ENCODE results near the gene HEATR9. TPM values are rescaled to one million over a fixed set of nuclear protein-coding genes. Genes with fewer than 3 reads are reported as not detected.

Gene HEATR9
- total and polyA plus RNA-seq, 2 of the 13 experiments (the other 11 are each of a cell fraction or from before 2014, with no cell fraction given), result not detected

DNA sequence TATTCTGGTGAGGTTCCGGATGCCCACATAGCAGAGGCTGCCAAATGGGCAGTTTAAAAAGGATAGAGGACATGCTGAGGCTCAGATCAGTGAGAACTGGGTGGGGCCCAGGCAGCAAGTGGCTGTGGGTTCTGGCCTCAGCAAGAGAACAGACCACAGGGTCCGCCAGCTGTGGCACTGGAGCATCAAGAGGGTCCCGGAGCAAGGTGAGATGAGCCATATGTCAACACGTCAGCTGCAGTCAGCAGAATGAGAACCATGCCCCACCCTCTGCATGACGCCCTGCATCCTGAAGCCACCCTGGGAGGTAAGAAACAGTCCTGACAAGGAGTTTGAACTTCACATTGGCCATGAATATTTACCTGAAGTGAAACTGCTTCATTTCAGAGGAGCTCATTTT is 31.6 kb upstream of the HEATR9 start:
- no peak for DNase-seq (ENCODE audit: low spot score)

More for the DNA sequence above, 31.6 kb upstream of the HEATR9 start:
- no peaks in the 10 kb centered on the region for H3K36me3 ChIP-seq (replicated peaks in 1 of 2; ENCODE audit: control insufficient read depth in 1 of 2, insufficient read depth in 2 of 2, low read length in 2 of 2)
- H4K20me1 ChIP-seq (ENCODE audit: insufficient read depth, low read length), result no peaks in the 10 kb centered on the region
- no peaks in the 10 kb centered on the region for H3K79me2 ChIP-seq (ENCODE audit: insufficient read depth, low read length)
- TF ChIP-seq MAZ (IDR thresholded peaks at IDR 0.05; ENCODE audit: borderline replicate concordance, low read depth, low read length), result no peak
- no peak for TF ChIP-seq MAZ (CRISPR knock-in tag; IDR thresholded peaks at IDR 0.05; ENCODE audit: low read depth)
- TF ChIP-seq, protein P1, sequence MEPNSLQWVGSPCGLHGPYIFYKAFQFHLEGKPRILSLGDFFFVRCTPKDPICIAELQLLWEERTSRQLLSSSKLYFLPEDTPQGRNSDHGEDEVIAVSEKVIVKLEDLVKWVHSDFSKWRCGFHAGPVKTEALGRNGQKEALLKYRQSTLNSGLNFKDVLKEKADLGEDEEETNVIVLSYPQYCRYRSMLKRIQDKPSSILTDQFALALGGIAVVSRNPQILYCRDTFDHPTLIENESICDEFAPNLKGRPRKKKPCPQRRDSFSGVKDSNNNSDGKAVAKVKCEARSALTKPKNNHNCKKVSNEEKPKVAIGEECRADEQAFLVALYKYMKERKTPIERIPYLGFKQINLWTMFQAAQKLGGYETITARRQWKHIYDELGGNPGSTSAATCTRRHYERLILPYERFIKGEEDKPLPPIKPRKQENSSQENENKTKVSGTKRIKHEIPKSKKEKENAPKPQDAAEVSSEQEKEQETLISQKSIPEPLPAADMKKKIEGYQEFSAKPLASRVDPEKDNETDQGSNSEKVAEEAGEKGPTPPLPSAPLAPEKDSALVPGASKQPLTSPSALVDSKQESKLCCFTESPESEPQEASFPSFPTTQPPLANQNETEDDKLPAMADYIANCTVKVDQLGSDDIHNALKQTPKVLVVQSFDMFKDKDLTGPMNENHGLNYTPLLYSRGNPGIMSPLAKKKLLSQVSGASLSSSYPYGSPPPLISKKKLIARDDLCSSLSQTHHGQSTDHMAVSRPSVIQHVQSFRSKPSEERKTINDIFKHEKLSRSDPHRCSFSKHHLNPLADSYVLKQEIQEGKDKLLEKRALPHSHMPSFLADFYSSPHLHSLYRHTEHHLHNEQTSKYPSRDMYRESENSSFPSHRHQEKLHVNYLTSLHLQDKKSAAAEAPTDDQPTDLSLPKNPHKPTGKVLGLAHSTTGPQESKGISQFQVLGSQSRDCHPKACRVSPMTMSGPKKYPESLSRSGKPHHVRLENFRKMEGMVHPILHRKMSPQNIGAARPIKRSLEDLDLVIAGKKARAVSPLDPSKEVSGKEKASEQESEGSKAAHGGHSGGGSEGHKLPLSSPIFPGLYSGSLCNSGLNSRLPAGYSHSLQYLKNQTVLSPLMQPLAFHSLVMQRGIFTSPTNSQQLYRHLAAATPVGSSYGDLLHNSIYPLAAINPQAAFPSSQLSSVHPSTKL (CRISPR knock-in tag; IDR thresholded peaks at IDR 0.05), result no peak
- TF ChIP-seq ZNF282 (IDR thresholded peaks at IDR 0.05; ENCODE audit: partially characterized antibody), result no peak
- TF ChIP-seq, protein P2, sequence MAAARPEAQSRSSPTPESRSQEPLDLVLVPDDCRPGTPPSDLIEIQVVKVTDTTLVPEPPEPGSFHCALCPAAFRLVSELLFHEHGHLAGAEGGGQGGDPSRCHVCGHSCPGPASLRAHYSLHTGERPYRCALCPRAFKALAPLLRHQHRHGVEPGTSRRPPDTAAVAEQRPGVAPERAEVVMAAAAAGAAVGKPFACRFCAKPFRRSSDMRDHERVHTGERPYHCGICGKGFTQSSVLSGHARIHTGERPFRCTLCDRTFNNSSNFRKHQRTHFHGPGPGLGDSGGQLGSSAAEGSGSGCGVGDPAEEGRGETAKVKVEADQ (CRISPR knock-in tag; IDR thresholded peaks at IDR 0.05; ENCODE audit: borderline replicate concordance), result no peak
- TF ChIP-seq ZNF264 (CRISPR knock-in tag; IDR thresholded peaks at IDR 0.05), result no peak
- no peak for TF ChIP-seq ZNF331 (CRISPR knock-in tag; IDR thresholded peaks at IDR 0.05)
- no peak for TF ChIP-seq KLF11 (CRISPR knock-in tag; IDR thresholded peaks at IDR 0.05)
- H3K27ac ChIP-seq (ENCODE audit: extremely low read length, insufficient read depth, low read length), result no peak overlapping the region
- H3K27me3 ChIP-seq (ENCODE audit: control insufficient read depth in 1 of 2, insufficient read depth in 2 of 2, low read length in 2 of 2), result no peaks in the 10 kb centered on the region; a peak in 1 of 5 replicates
- no peak overlapping the region for H3K4me2 ChIP-seq (ENCODE audit: low read depth, low read length)
- H2AFZ ChIP-seq (ENCODE audit: low read length), result no peak overlapping the region
- H3K4me1 ChIP-seq (ENCODE audit: insufficient read depth, low read length), result no peaks in the 10 kb centered on the region
- ATAC-seq (no peak), FAIRE-seq (no peak)
- ChIA-PET CTCF (ENCODE audit: low intra/inter-chr PET ratio, low total read pairs) (no interaction called here), POLR2A (no interaction called here)
- H3K9ac ChIP-seq (ENCODE audit: insufficient read depth, low read depth, low read length), result no peak overlapping the region
- intact Hi-C loops (cut with micrococcal nuclease; ENCODE audit: unreplicated experiment) (no loop called here), in situ Hi-C loops (cut with HindIII; ENCODE audit: extremely low pct_ligation_motif_present, low pct_unique_long_range_greater_than_20kb) (no loop called here)
- no peak overlapping the region for H3K4me3 ChIP-seq (replicated peaks in 1 of 3; ENCODE audit: insufficient read depth in 1 of 3, low read depth in 2 of 3, low read length in 3 of 3)
- 38% methylated on average over 5 of the region's 5 CpGs for WGBS (ENCODE audit: low lambda C conversion rate)
- no peaks in the 10 kb centered on the region for H3K9me3 ChIP-seq (ENCODE audit: low read length)
- BruUV-seq (replicated peaks), result no TSS peak

Data from HepG2 (cell line).